ENCODE results near the gene SND1.

- TF ChIP-seq POLR2AphosphoS5 (IDR thresholded peaks at IDR 0.05; ENCODE audit: borderline replicate concordance, low read depth, low read length) (no peak), EZH2 (IDR thresholded peaks at IDR 0.05) (no peak), FOXP2 (optimal IDR thresholded peaks at IDR 0.05; ENCODE audit: control extremely low read depth, extremely low read length, insufficient read depth) (no peak)
Measured at GRCh38 chr7:128071801-128072200, 419.8 kb downstream of the SND1 start.
